K562 (cell line): ENCODE results near the gene PODXL. TPM values are rescaled to one million over a fixed set of nuclear protein-coding genes. Genes with fewer than 3 reads are reported as not detected.

Experiments used
- BCOR ChIP-seq: fragments of 450-650 bp; IDR thresholded peaks from 2 replicates; pipeline ENCODE4 v1.6.1; 2016
- BRF1 ChIP-seq: IDR thresholded peaks from 3 replicates; pipeline ENCODE4 v1.6.1; 2011; ENCODE audit warnings: borderline replicate concordance, mild to moderate bottlenecking; ENCODE audit not compliant: insufficient read length; ENCODE audit errors: extremely low read depth
- CBFA2T3 ChIP-seq: fragments of 450-650 bp; IDR thresholded peaks from 2 replicates; pipeline ENCODE4 v1.6.1; 2017
- EWSR1 ChIP-seq: fragments of 450-650 bp; IDR thresholded peaks from 2 replicates; pipeline ENCODE4 v1.6.1; 2018; ENCODE audit warnings: borderline replicate concordance, mild to moderate bottlenecking, low read depth, moderate library complexity; ENCODE audit not compliant: partially characterized antibody
- GATAD2A ChIP-seq: fragments of 450-650 bp; IDR thresholded peaks from 2 replicates; pipeline ENCODE4 v1.6.1; 2017
- MAFG ChIP-seq: fragments of 450-650 bp; conservative IDR thresholded peaks from 2 replicates; pipeline ENCODE4 v1.6.1; 2016; ENCODE audit warnings: missing genetic modification characterization, missing compliant biosample characterization
- NCOA2 ChIP-seq, 2 experiments: fragments of 450-650 bp; IDR thresholded peaks; 2 replicates each; pipeline ENCODE4 v1.6.1; 2018; ENCODE audit warnings: mild to moderate bottlenecking in 2 of 2, moderate library complexity in 1 of 2; ENCODE audit not compliant: partially characterized antibody in 2 of 2
- NFIX ChIP-seq: fragments of 250-450 bp; sonication (Bioruptor Pico); IDR thresholded peaks from 2 replicates; pipeline ENCODE4 v1.4.0; 2020; ENCODE audit warnings: low read depth, mild to moderate bottlenecking, moderate library complexity
- PCBP2 ChIP-seq: fragments of 200-400 bp; formaldehyde crosslinking; IDR thresholded peaks from 2 replicates; pipeline ENCODE4 v1.6.1; 2018; ENCODE audit warnings: low read length, low read depth, mild to moderate bottlenecking, moderate library complexity; ENCODE audit not compliant: poor library complexity, severe bottlenecking
- PHB2 ChIP-seq: fragments of 450-650 bp; IDR thresholded peaks from 2 replicates; pipeline ENCODE4 v1.6.1; 2017; ENCODE audit warnings: low read depth
- PTBP1 ChIP-seq: fragments of 200-400 bp; formaldehyde crosslinking; IDR thresholded peaks from 2 replicates; pipeline ENCODE4 v1.6.1; 2017; ENCODE audit warnings: low read depth, low read length
- PTTG1 ChIP-seq: fragments of 450-650 bp; IDR thresholded peaks from 2 replicates; pipeline ENCODE4 v1.6.1; 2016; ENCODE audit warnings: low read depth, mild to moderate bottlenecking, missing genetic modification characterization, missing compliant biosample characterization
- RBM34 ChIP-seq: fragments of 200-400 bp; formaldehyde crosslinking; IDR thresholded peaks from 2 replicates; pipeline ENCODE4 v1.6.1; 2018; ENCODE audit warnings: low read length, borderline replicate concordance; ENCODE audit not compliant: insufficient read depth
- SRSF1 ChIP-seq: fragments of 200-400 bp; formaldehyde crosslinking; IDR thresholded peaks from 2 replicates; pipeline ENCODE4 v1.6.1; 2017; ENCODE audit warnings: mild to moderate bottlenecking, low read depth, low read length, moderate library complexity
- TCF7L2 ChIP-seq: fragments of 150-350 bp; IDR thresholded peaks from 2 replicates; pipeline ENCODE4 v1.6.1; 2016; ENCODE audit warnings: low read depth, mild to moderate bottlenecking, low read length, moderate library complexity
- ZNF354B ChIP-seq: fragments of 250-450 bp; sonication (Bioruptor Pico); IDR thresholded peaks from 2 replicates; pipeline ENCODE4 v1.4.0; 2020
- polyA plus RNA-seq, 8 experiments: library from polyadenylated mRNA; depleted of rRNA in 4 of 8; stranded (reverse) in 5 of 8; unstranded in 3 of 8; fragments of >200 nt; fragmentation: Nextera tagmentation in 2 of 8; fragmentation: Illumina TruSeq in 1 of 8; extraction: Ambion mirVana in 2 of 8; extraction: Trizol in 1 of 8; gene quantifications; 2 replicates each; pipeline versions ENCODE4 v1.2.1 to v1.2.3, GENCODE V29; 2011 to 2014; ENCODE audit warnings: inconsistent platforms in 1 of 8, missing spikeins in 1 of 8
- total RNA-seq, 7 experiments: library from RNA; depleted of rRNA in 6 of 7; stranded (reverse); fragments of >200 nt in 6 of 7; fragmentation: Illumina TruSeq in 2 of 7; extraction: Trizol in 2 of 7; gene quantifications; 2 replicates each; pipeline versions ENCODE4 v1.2.1 to v1.2.3, GENCODE V29; 2011 to 2021; ENCODE audit warnings: low replicate concordance in 1 of 7
- TF ChIP-seq, protein P1 (sequence below): sonication (generic); formaldehyde crosslinking; IDR thresholded peaks from 2 replicates; pipeline ENCODE4 v1.8.0; 2022; ENCODE audit warnings: mild to moderate bottlenecking, missing genetic modification reagents
- TF ChIP-seq, protein P2 (sequence below): fragments of 450-650 bp; IDR thresholded peaks from 2 replicates; pipeline ENCODE4 v1.6.1; 2016; ENCODE audit warnings: missing biosample characterization, missing genetic modification characterization
- TF ChIP-seq, protein P3 (sequence below): IDR thresholded peaks from 2 replicates; pipeline ENCODE4 v1.6.1; 2014; ENCODE audit warnings: antibody characterized with exemption
- TF ChIP-seq, protein P4 (sequence below): fragments of 450-650 bp; conservative IDR thresholded peaks from 2 replicates; pipeline ENCODE4 v1.6.1; 2016; ENCODE audit warnings: missing genetic modification characterization, low read depth, mild to moderate bottlenecking, control low read depth, missing compliant biosample characterization
- TF ChIP-seq, protein P5 (sequence below), 2 experiments: fragments of 450-650 bp in 1 of 2; sonication (generic) in 1 of 2; formaldehyde crosslinking; conservative IDR thresholded peaks; 2 replicates each; pipeline versions ENCODE4 v1.4.0 to v1.8.1; 2020 to 2022; ENCODE audit warnings: mild to moderate bottlenecking in 1 of 2, missing genetic modification reagents in 1 of 2

Gene PODXL
- total and polyA plus RNA-seq, 9 of the 15 experiments (the other 6 are each of a cell fraction or from before 2014, with no cell fraction given), result 0.01 to 0.73 (median 0.07) TPM

DNA sequence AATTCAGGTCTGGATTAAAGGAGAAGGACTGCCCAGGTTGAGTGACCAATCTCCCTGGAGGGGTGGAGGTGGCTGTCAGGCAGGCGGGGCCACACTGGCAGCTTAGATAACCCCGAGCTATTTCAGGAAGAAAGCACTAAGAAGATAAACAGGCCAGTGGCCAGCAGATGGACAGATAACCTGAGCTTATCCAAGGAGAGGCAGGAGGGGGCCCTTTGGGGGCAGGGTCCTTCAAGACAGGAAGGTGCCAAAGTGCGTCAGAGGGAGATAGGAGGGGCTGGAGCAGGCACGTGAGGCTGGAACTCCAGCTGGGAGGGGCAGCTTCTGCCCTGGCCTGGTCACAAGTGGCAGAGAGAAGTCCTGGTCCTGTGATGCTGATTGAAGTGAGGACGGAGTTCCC lies 29.8 kb upstream of the PODXL start (continued):
- TF ChIP-seq, protein P1, sequence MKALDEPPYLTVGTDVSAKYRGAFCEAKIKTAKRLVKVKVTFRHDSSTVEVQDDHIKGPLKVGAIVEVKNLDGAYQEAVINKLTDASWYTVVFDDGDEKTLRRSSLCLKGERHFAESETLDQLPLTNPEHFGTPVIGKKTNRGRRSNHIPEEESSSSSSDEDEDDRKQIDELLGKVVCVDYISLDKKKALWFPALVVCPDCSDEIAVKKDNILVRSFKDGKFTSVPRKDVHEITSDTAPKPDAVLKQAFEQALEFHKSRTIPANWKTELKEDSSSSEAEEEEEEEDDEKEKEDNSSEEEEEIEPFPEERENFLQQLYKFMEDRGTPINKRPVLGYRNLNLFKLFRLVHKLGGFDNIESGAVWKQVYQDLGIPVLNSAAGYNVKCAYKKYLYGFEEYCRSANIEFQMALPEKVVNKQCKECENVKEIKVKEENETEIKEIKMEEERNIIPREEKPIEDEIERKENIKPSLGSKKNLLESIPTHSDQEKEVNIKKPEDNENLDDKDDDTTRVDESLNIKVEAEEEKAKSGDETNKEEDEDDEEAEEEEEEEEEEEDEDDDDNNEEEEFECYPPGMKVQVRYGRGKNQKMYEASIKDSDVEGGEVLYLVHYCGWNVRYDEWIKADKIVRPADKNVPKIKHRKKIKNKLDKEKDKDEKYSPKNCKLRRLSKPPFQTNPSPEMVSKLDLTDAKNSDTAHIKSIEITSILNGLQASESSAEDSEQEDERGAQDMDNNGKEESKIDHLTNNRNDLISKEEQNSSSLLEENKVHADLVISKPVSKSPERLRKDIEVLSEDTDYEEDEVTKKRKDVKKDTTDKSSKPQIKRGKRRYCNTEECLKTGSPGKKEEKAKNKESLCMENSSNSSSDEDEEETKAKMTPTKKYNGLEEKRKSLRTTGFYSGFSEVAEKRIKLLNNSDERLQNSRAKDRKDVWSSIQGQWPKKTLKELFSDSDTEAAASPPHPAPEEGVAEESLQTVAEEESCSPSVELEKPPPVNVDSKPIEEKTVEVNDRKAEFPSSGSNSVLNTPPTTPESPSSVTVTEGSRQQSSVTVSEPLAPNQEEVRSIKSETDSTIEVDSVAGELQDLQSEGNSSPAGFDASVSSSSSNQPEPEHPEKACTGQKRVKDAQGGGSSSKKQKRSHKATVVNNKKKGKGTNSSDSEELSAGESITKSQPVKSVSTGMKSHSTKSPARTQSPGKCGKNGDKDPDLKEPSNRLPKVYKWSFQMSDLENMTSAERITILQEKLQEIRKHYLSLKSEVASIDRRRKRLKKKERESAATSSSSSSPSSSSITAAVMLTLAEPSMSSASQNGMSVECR (CRISPR knock-in tag), result no peak
- TF ChIP-seq EWSR1 (no peak), BCOR (no peak; the same call in 1 of the 2 replicates), PHB2 (no peak), ZNF354B (CRISPR knock-in tag) (no peak), MAFG (no peak), PTBP1 (no peak), SRSF1 (no peak), PCBP2 (no peak), BRF1 (no peak), NCOA2 (IDR thresholded peaks at IDR 0.05; ENCODE audit: partially characterized antibody in 2 of 2) (no peak), GATAD2A (no peak), CBFA2T3 (peak; percentile 92), PTTG1 (tag) (no peak), RBM34 (no peak), TCF7L2 (no peak), NFIX (CRISPR knock-in tag) (no peak)
- TF ChIP-seq, protein P2, sequence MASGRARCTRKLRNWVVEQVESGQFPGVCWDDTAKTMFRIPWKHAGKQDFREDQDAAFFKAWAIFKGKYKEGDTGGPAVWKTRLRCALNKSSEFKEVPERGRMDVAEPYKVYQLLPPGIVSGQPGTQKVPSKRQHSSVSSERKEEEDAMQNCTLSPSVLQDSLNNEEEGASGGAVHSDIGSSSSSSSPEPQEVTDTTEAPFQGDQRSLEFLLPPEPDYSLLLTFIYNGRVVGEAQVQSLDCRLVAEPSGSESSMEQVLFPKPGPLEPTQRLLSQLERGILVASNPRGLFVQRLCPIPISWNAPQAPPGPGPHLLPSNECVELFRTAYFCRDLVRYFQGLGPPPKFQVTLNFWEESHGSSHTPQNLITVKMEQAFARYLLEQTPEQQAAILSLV (tag), result no peak
- TF ChIP-seq, protein P3, sequence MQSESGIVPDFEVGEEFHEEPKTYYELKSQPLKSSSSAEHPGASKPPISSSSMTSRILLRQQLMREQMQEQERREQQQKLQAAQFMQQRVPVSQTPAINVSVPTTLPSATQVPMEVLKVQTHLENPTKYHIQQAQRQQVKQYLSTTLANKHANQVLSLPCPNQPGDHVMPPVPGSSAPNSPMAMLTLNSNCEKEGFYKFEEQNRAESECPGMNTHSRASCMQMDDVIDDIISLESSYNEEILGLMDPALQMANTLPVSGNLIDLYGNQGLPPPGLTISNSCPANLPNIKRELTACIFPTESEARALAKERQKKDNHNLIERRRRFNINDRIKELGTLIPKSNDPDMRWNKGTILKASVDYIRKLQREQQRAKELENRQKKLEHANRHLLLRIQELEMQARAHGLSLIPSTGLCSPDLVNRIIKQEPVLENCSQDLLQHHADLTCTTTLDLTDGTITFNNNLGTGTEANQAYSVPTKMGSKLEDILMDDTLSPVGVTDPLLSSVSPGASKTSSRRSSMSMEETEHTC, result peak; percentile 81
- TF ChIP-seq, protein P4, sequence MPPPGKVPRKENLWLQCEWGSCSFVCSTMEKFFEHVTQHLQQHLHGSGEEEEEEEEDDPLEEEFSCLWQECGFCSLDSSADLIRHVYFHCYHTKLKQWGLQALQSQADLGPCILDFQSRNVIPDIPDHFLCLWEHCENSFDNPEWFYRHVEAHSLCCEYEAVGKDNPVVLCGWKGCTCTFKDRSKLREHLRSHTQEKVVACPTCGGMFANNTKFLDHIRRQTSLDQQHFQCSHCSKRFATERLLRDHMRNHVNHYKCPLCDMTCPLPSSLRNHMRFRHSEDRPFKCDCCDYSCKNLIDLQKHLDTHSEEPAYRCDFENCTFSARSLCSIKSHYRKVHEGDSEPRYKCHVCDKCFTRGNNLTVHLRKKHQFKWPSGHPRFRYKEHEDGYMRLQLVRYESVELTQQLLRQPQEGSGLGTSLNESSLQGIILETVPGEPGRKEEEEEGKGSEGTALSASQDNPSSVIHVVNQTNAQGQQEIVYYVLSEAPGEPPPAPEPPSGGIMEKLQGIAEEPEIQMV (tag), result no peak
- TF ChIP-seq, protein P5, sequence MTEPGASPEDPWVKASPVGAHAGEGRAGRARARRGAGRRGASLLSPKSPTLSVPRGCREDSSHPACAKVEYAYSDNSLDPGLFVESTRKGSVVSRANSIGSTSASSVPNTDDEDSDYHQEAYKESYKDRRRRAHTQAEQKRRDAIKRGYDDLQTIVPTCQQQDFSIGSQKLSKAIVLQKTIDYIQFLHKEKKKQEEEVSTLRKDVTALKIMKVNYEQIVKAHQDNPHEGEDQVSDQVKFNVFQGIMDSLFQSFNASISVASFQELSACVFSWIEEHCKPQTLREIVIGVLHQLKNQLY (CRISPR knock-in tag; conservative IDR thresholded peaks at IDR 0.05), result no peak
